ENCODE measurements around the gene SPTY2D1. TPM values are rescaled to one million over a fixed set of nuclear protein-coding genes. Genes with fewer than 3 reads are reported as not detected.
"Not testable (repeated sequence)": the region's sequence is repeated elsewhere in the genome, so short reads cannot be mapped to it uniquely, and the experiment has no call there.

SPTY2D1 gene
- total RNA-seq, 1 experiment from 2014 or later, result 11.1 TPM

DNA sequence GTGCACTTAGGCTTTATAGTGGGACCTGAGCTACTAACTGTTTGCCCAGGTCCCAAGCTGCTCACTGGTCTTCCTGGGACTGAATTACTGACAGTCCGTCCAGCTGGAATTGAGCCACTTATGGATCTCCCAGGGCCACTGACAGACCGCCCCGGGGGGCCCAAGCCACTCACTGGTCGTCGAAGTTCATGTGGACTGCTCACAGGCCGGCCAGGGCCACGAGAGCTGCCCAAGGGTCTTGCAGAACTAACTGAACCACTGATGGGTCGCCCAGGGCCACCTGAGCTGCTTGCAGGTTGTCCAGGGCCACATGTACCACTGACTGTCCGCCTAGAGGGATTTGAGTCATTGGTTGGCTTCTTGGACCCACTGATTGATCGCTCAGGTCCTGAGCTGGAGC, 19.5 kb downstream of the SPTY2D1 start:
- no peak overlapping the region for H2AFZ ChIP-seq (ENCODE audit: low read length)
- no peak overlapping the region for H3K4me3 ChIP-seq (ENCODE audit: low read length)
- no peak for DNase-seq
- no peak overlapping the region for H3K9ac ChIP-seq (ENCODE audit: low read length)
- no peaks in the 10 kb centered on the region; the same call in 1 of the 2 replicates for H3K4me1 ChIP-seq (ENCODE audit: low read length)
- no peak overlapping the region for H3K4me2 ChIP-seq (ENCODE audit: low read depth, low read length, poor library complexity, severe bottlenecking)
- H3K36me3 ChIP-seq (ENCODE audit: insufficient read depth, low read length), result peaks cover 18% of the 10 kb centered on the region; the same call in 1 of the 2 replicates
- H3K9me2 ChIP-seq (replicated peaks; ENCODE audit: insufficient read depth, low read length), result no peaks in the 10 kb centered on the region
- H3K27me3 ChIP-seq (ENCODE audit: low read length), result no peaks in the 10 kb centered on the region
- H3K79me2 ChIP-seq (ENCODE audit: low read length), result peaks cover 45% of the 10 kb centered on the region
- no peak overlapping the region for H3K27ac ChIP-seq (ENCODE audit: low read length)
- no peaks in the 10 kb centered on the region for H4K20me1 ChIP-seq (ENCODE audit: insufficient read depth, low read depth, low read length)
- H3K9me3 ChIP-seq (ENCODE audit: low read length), result no peaks in the 10 kb centered on the region

- Histone ChIP-seq H3K79me2 (ENCODE audit: low read length) (peaks cover 23% of the 10 kb centered on the region), H3K4me1 (ENCODE audit: low read length) (no peaks in the 10 kb centered on the region), H3K9me2 (replicated peaks; ENCODE audit: insufficient read depth, low read length) (no peaks in the 10 kb centered on the region), H3K27ac (ENCODE audit: low read length) (no peak overlapping the region), H3K27me3 (ENCODE audit: low read length) (no peaks in the 10 kb centered on the region), H3K9ac (ENCODE audit: low read length) (no peak overlapping the region), H2AFZ (ENCODE audit: low read length) (no peak overlapping the region), H3K4me3 (ENCODE audit: low read length) (no peak overlapping the region), H3K9me3 (ENCODE audit: low read length) (no peaks in the 10 kb centered on the region), H3K36me3 (ENCODE audit: insufficient read depth, low read length) (peaks cover 30% of the 10 kb centered on the region; the same call in 1 of the 2 replicates), H4K20me1 (ENCODE audit: insufficient read depth, low read depth, low read length) (no peaks in the 10 kb centered on the region), H3K4me2 (ENCODE audit: low read depth, low read length, poor library complexity, severe bottlenecking) (no peak overlapping the region)
- DNase-seq, result no peak
Measured at GRCh38 chr11:18612394-18612793, 21.7 kb downstream of the SPTY2D1 start.

DNA sequence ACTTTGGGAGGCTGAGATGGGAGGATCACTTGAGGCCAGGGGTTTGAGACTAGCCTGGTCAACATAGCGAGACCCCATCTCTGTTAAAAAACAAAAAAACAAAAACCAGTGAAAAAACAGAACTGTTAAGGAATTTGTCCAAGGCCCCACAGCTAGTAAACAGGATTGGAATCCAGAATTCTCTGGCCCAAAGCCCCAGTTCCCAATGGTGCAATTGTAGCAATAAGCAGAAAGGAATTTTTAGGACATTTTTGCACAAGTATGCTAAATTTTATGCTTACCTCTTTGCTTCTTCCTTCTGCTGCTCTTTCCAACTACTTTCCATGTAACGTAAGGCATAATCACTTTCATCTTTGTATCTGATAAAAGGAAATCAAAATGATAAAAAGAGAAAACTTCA, 22.9 kb downstream of the SPTY2D1 start:
- Histone ChIP-seq H3K36me3 (ENCODE audit: insufficient read depth, low read length) (peaks cover 32% of the 10 kb centered on the region; the same call in 1 of the 2 replicates), H3K4me2 (ENCODE audit: low read depth, low read length, poor library complexity, severe bottlenecking) (no peak overlapping the region), H3K27me3 (ENCODE audit: low read length) (no peaks in the 10 kb centered on the region), H3K4me1 (ENCODE audit: low read length) (no peaks in the 10 kb centered on the region), H3K9ac (ENCODE audit: low read length) (no peak overlapping the region), H3K4me3 (ENCODE audit: low read length) (no peak overlapping the region), H4K20me1 (ENCODE audit: insufficient read depth, low read depth, low read length) (no peaks in the 10 kb centered on the region), H3K9me3 (ENCODE audit: low read length) (no peaks in the 10 kb centered on the region), H3K9me2 (replicated peaks; ENCODE audit: insufficient read depth, low read length) (no peaks in the 10 kb centered on the region), H3K79me2 (ENCODE audit: low read length) (peaks cover 15% of the 10 kb centered on the region), H2AFZ (ENCODE audit: low read length) (no peak overlapping the region), H3K27ac (ENCODE audit: low read length) (no peak overlapping the region)
- DNase-seq, result no peak

GRCh38 chr11:18608376-18608775, 25.8 kb downstream of the SPTY2D1 start:
- Histone ChIP-seq H3K79me2 (ENCODE audit: low read length) (no peaks in the 10 kb centered on the region; the same call in 1 of the 2 replicates), H3K27me3 (ENCODE audit: low read length) (no peaks in the 10 kb centered on the region), H3K9me3 (ENCODE audit: low read length) (no peaks in the 10 kb centered on the region), H2AFZ (ENCODE audit: low read length) (no peak overlapping the region), H3K36me3 (ENCODE audit: insufficient read depth, low read length) (peaks cover 18% of the 10 kb centered on the region; the same call in 1 of the 2 replicates), H3K4me1 (ENCODE audit: low read length) (no peaks in the 10 kb centered on the region), H3K9me2 (replicated peaks; ENCODE audit: insufficient read depth, low read length) (no peaks in the 10 kb centered on the region), H4K20me1 (ENCODE audit: insufficient read depth, low read depth, low read length) (no peaks in the 10 kb centered on the region), H3K4me3 (ENCODE audit: low read length) (no peak overlapping the region), H3K27ac (ENCODE audit: low read length) (no peak overlapping the region), H3K9ac (ENCODE audit: low read length) (no peak overlapping the region), H3K4me2 (ENCODE audit: low read depth, low read length, poor library complexity, severe bottlenecking) (no peak overlapping the region)
- DNase-seq, result no peak

DNA sequence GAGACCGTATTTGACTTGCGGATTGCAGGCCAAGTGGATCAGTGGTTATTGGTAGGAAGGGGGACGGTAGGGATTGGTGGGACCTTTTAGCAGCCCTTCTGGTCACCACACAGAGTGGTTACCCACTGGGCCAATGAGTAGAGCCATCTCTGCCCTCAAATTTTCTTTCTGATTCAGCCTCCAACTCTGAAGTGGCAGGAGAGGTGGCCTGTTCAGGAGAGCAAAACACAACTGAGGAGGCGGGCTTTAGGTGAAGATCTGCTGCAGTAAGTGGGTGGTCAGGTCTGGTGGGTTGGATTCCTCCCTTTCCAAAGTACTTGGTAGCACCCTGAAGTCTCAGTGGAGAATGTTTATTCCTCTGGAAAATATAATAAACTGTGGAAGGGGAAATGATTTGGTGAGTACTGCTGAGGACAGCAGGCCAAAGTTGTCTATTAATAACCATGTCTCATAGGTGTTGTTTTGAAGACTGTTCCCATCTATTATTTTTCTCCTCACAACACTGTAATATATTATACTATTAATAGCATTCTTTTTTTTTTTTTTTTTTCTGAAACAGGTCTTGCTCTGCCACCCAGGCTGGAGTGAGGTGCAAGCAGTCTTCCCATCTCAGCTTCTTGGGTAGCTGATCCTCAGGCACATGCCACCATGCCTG, 33.1 kb downstream of the SPTY2D1 start:
- Histone ChIP-seq H3K9ac (ENCODE audit: low read length) (no peak overlapping the region), H3K4me2 (ENCODE audit: low read depth, low read length, poor library complexity, severe bottlenecking) (no peak overlapping the region), H2AFZ (ENCODE audit: low read length) (no peak overlapping the region), H3K4me1 (ENCODE audit: low read length) (no peaks in the 10 kb centered on the region), H3K27me3 (ENCODE audit: low read length) (no peaks in the 10 kb centered on the region), H4K20me1 (ENCODE audit: insufficient read depth, low read depth, low read length) (no peaks in the 10 kb centered on the region), H3K9me2 (replicated peaks; ENCODE audit: insufficient read depth, low read length) (no peaks in the 10 kb centered on the region), H3K4me3 (ENCODE audit: low read length) (no peak overlapping the region), H3K36me3 (ENCODE audit: insufficient read depth, low read length) (no peaks in the 10 kb centered on the region), H3K9me3 (ENCODE audit: low read length) (no peaks in the 10 kb centered on the region), H3K27ac (ENCODE audit: low read length) (no peak overlapping the region), H3K79me2 (ENCODE audit: low read length) (no peaks in the 10 kb centered on the region)
- DNase-seq, result no peak

- H3K9me3 ChIP-seq (ENCODE audit: low read length), result no peaks in the 10 kb centered on the region
- H3K79me2 ChIP-seq (ENCODE audit: low read length), result no peaks in the 10 kb centered on the region
- H3K9me2 ChIP-seq (replicated peaks; ENCODE audit: insufficient read depth, low read length), result no peaks in the 10 kb centered on the region
- H4K20me1 ChIP-seq (ENCODE audit: insufficient read depth, low read depth, low read length), result no peaks in the 10 kb centered on the region
- H2AFZ ChIP-seq (ENCODE audit: low read length), result no peak within 1 kb of the TSS
- no peak within 1 kb of the TSS for H3K9ac ChIP-seq (ENCODE audit: low read length)
- no peak within 1 kb of the TSS for H3K4me2 ChIP-seq (ENCODE audit: low read depth, low read length, poor library complexity, severe bottlenecking)
- no peaks in the 10 kb centered on the region for H3K4me1 ChIP-seq (ENCODE audit: low read length)
- H3K4me3 ChIP-seq (ENCODE audit: low read length), result no peak within 1 kb of the TSS
- no peaks in the 10 kb centered on the region for H3K36me3 ChIP-seq (ENCODE audit: insufficient read depth, low read length)
- H3K27ac ChIP-seq (ENCODE audit: low read length), result no peak within 1 kb of the TSS
- no peaks in the 10 kb centered on the region for H3K27me3 ChIP-seq (ENCODE audit: low read length)
- no peak for DNase-seq
Measured at GRCh38 chr11:18599739-18600230, 34.4 kb downstream of the SPTY2D1 start, which contains the start of gene MISFA. Gene MISFA, plus strand, starts transcription at chr11:18599789. Its CDS starts 140 bp downstream, at chr11:18599929.

- Histone ChIP-seq H3K9me2 (replicated peaks; ENCODE audit: insufficient read depth, low read length) (no peaks in the 10 kb centered on the region), H3K4me3 (ENCODE audit: low read length) (no peak overlapping the region), H4K20me1 (ENCODE audit: insufficient read depth, low read depth, low read length) (no peaks in the 10 kb centered on the region), H2AFZ (ENCODE audit: low read length) (no peak overlapping the region), H3K27me3 (ENCODE audit: low read length) (no peaks in the 10 kb centered on the region), H3K36me3 (ENCODE audit: insufficient read depth, low read length) (no peaks in the 10 kb centered on the region), H3K4me2 (ENCODE audit: low read depth, low read length, poor library complexity, severe bottlenecking) (no peak overlapping the region), H3K9me3 (ENCODE audit: low read length) (no peaks in the 10 kb centered on the region), H3K9ac (ENCODE audit: low read length) (no peak overlapping the region), H3K79me2 (ENCODE audit: low read length) (0 out of 2 replicates have a peak, but pooled peaks cover 3% of the 10 kb centered on the region), H3K27ac (ENCODE audit: low read length) (no peak overlapping the region), H3K4me1 (ENCODE audit: low read length) (peaks cover 12% of the 10 kb centered on the region)
- DNase-seq, result no peak
Measured at GRCh38 chr11:18594999-18595749, 39.0 kb downstream of the SPTY2D1 start.

- not testable (repeated sequence) for H3K4me2 ChIP-seq (ENCODE audit: low read depth, low read length, poor library complexity, severe bottlenecking)
Measured at GRCh38 chr11:18594088-18594487, 40.1 kb downstream of the SPTY2D1 start.

More at GRCh38 chr11:18594088-18594487, 40.1 kb downstream of the SPTY2D1 start:
- not testable (repeated sequence) for H3K4me3 ChIP-seq (ENCODE audit: low read length); DNase-seq; H3K9me3 ChIP-seq (ENCODE audit: low read length); H3K9ac ChIP-seq (ENCODE audit: low read length); H3K27ac ChIP-seq (ENCODE audit: low read length); H2AFZ ChIP-seq (ENCODE audit: low read length); H4K20me1 ChIP-seq (ENCODE audit: insufficient read depth, low read depth, low read length); H3K27me3 ChIP-seq (ENCODE audit: low read length); H3K9me2 ChIP-seq (replicated peaks; ENCODE audit: insufficient read depth, low read length); H3K36me3 ChIP-seq (ENCODE audit: insufficient read depth, low read length); H3K79me2 ChIP-seq (ENCODE audit: low read length)
- H3K4me1 ChIP-seq (ENCODE audit: low read length), result peaks cover 22% of the 10 kb centered on the region

All from Karpas-422 (cell line).